Measurements from ENCODE around the gene TSHZ2.

GRCh38 chr20:53194306-53195290, 222.4 kb downstream of the TSHZ2 start:
- TF ChIP-seq, protein P1, sequence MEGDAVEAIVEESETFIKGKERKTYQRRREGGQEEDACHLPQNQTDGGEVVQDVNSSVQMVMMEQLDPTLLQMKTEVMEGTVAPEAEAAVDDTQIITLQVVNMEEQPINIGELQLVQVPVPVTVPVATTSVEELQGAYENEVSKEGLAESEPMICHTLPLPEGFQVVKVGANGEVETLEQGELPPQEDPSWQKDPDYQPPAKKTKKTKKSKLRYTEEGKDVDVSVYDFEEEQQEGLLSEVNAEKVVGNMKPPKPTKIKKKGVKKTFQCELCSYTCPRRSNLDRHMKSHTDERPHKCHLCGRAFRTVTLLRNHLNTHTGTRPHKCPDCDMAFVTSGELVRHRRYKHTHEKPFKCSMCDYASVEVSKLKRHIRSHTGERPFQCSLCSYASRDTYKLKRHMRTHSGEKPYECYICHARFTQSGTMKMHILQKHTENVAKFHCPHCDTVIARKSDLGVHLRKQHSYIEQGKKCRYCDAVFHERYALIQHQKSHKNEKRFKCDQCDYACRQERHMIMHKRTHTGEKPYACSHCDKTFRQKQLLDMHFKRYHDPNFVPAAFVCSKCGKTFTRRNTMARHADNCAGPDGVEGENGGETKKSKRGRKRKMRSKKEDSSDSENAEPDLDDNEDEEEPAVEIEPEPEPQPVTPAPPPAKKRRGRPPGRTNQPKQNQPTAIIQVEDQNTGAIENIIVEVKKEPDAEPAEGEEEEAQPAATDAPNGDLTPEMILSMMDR (conservative IDR thresholded peaks at IDR 0.05 in 1 of 2, IDR thresholded peaks at IDR 0.05 in 1 of 2; ENCODE audit: extremely low read depth in 1 of 2, insufficient read depth in 1 of 2, low read depth in 1 of 2, low read length in 2 of 2) = no peak
- TF ChIP-seq EZH2 (IDR thresholded peaks at IDR 0.05; ENCODE audit: borderline replicate concordance, low read length) = no peak
